Body of pancreas (tissue), 4 donors: ENCODE data around the gene CAMTA1. TPM values are rescaled to one million over a fixed set of nuclear protein-coding genes. Genes with fewer than 3 reads are reported as not detected.

Experiments used
- ATAC-seq: fragments of 150-250 bp; one replicate; pipeline ENCODE4 v1.9.1; 2016
- DNase-seq, 4 donors: peaks; one replicate each; pipeline ENCODE4 v3.0.0-alpha.2; 2019
- H3K27ac ChIP-seq, 4 donors: fragments of 200-600 bp; sonication (generic); 1 replicate in 3 of 4; 2 replicates in 1 of 4; pipeline versions ENCODE4 v1.5.1 to v1.6.1; 2016 to 2019; ENCODE audit warnings: mild to moderate bottlenecking in 1 of 4, mixed read lengths in 1 of 4, moderate library complexity in 1 of 4
- H3K27me3 ChIP-seq, 2 donors: fragments of 200-600 bp; sonication (generic); one replicate each; pipeline ENCODE4 v1.6.0; 2016; ENCODE audit warnings: mild to moderate bottlenecking in 1 of 2
- H3K36me3 ChIP-seq, 2 donors: fragments of 200-600 bp; sonication (generic); replicated peaks in 1 of 2; 2 replicates each; pipeline ENCODE4 v1.5.1; 2016; ENCODE audit warnings: low read depth in 2 of 2; ENCODE audit not compliant: insufficient read depth in 1 of 2
- H3K4me1 ChIP-seq: fragments of 200-600 bp; sonication (generic); one replicate; pipeline ENCODE4 v1.6.0; 2016
- H3K4me3 ChIP-seq, 2 donors: fragments of 200-600 bp; sonication (generic); 1 replicate in 1 of 2; 2 replicates in 1 of 2; pipeline ENCODE4 v1.5.1; 2016 to 2019
- H3K9me3 ChIP-seq, 3 donors: fragments of 200-600 bp; sonication (generic); 1 replicate in 2 of 3; 2 replicates in 1 of 3; pipeline ENCODE4 v1.5.1; 2016
- CTCF ChIP-seq, 7 experiments: fragments of 450-650 bp in 4 of 7; fragments of 200-600 bp in 3 of 7; sonication (generic) in 3 of 7; IDR thresholded peaks; one replicate each; pipeline ENCODE4 v1.5.1; 2016 to 2019; ENCODE audit warnings: antibody characterized with exemption in 7 of 7
- POLR2A ChIP-seq, 3 donors: fragments of 450-650 bp; IDR thresholded peaks; one replicate each; pipeline ENCODE4 v1.6.1; 2016; ENCODE audit warnings: antibody characterized with exemption in 3 of 3, mild to moderate bottlenecking in 2 of 3
- WGBS, 2 donors: methylation state at CpG; one replicate each; pipeline ENCODE4 v1.1.5; 2017; 5-methylcytosine and 5-hydroxymethylcytosine counted together
- intact Hi-C: fragments of 100-400 bp; cut with DNase I; formaldehyde crosslinking; loops from one replicate; pipeline ENCODE4 v1.15.1; 2023
- total RNA-seq, 2 donors: library from RNA; depleted of rRNA; stranded (reverse); fragments of >200 nt; gene quantifications; one replicate each; pipeline ENCODE4 v1.1.0, GENCODE V29; 2016

CAMTA1 gene
- total RNA-seq, 2 donors from 2014 or later: 36.3 to 59.7 TPM

- Histone ChIP-seq H3K36me3 (no peaks in the 10 kb centered on the region), H3K4me1 (no peaks in the 10 kb centered on the region), H3K27ac (no peak overlapping the region), H3K9me3 (no peaks in the 10 kb centered on the region), H3K27me3 (no peaks in the 10 kb centered on the region), H3K4me3 (no peak overlapping the region)
- DNase-seq (no peak), ATAC-seq (no peak)
- no peak for TF ChIP-seq CTCF (IDR thresholded peaks at IDR 0.05)
- no peak for TF ChIP-seq POLR2A (IDR thresholded peaks at IDR 0.05)
- intact Hi-C loops: loop anchor here (10.0 kb wide), 1 partner anchor 175 kb away; no protein-coding TSS in a partner anchor
- WGBS, 2 donors: 68 to 69% methylated on average over 20 to 25 of the region's 25 CpGs
Observed at GRCh38 chr1:7049913-7050625, 264.8 kb downstream of the CAMTA1 start.

GRCh38 chr1:7050751-7051665 lies 265.8 kb downstream of the CAMTA1 start:
- TF ChIP-seq CTCF (IDR thresholded peaks at IDR 0.05): no peak
- no peak for TF ChIP-seq POLR2A (IDR thresholded peaks at IDR 0.05)
- intact Hi-C loops: no loop called here
- DNase-seq: no peak
- Histone ChIP-seq H3K27ac (no peak overlapping the region), H3K4me1 (no peaks in the 10 kb centered on the region), H3K9me3 (no peaks in the 10 kb centered on the region), H3K27me3 (no peaks in the 10 kb centered on the region), H3K36me3 (no peaks in the 10 kb centered on the region), H3K4me3 (no peak overlapping the region)
- 66 to 70% methylated on average over 26 to 32 of the region's 32 CpGs for WGBS, 2 donors
- ATAC-seq: no peak

GRCh38 chr1:7052701-7053100 lies 267.4 kb downstream of the CAMTA1 start:
- no peaks in the 10 kb centered on the region for H3K27me3 ChIP-seq

GRCh38 chr1:7060745-7061144 lies 275.5 kb downstream of the CAMTA1 start:
- Histone ChIP-seq H3K27me3 (no peaks in the 10 kb centered on the region), H3K36me3 (no peaks in the 10 kb centered on the region), H3K9me3 (no peaks in the 10 kb centered on the region), H3K4me3 (no peak overlapping the region), H3K4me1 (no peaks in the 10 kb centered on the region), H3K27ac (no peak overlapping the region)
- TF ChIP-seq CTCF (IDR thresholded peaks at IDR 0.05) (no peak), POLR2A (IDR thresholded peaks at IDR 0.05) (no peak)
- DNase-seq (no peak), ATAC-seq (no peak)
- WGBS, 2 donors: 78 to 88% methylated on average over 12 of the region's 12 CpGs
- intact Hi-C loops: loop anchor here (10.0 kb wide), 1 partner anchor 336 kb away; no protein-coding TSS in a partner anchor

More at GRCh38 chr1:7052701-7053100, 267.4 kb downstream of the CAMTA1 start:
- ATAC-seq (no peak), DNase-seq (no peak)
- Histone ChIP-seq H3K9me3 (no peaks in the 10 kb centered on the region), H3K4me3 (no peak overlapping the region), H3K4me1 (no peaks in the 10 kb centered on the region), H3K27ac (no peak overlapping the region), H3K36me3 (no peaks in the 10 kb centered on the region)
- 62 to 67% methylated on average over 8 to 13 of the region's 13 CpGs for WGBS, 2 donors
- TF ChIP-seq CTCF (IDR thresholded peaks at IDR 0.05): no peak
- TF ChIP-seq POLR2A (IDR thresholded peaks at IDR 0.05): no peak
- intact Hi-C loops: no loop called here
